GM18909 (cell line): Measurements from ENCODE around the gene IP6K3.

Experiments used
- ATAC-seq: cut with Tn5 transposase; IDR thresholded peaks from one replicate; pipeline ENCODE4 v1.9.1; 2021; ENCODE audit warnings: mild to moderate bottlenecking; ENCODE audit not compliant: unreplicated experiment, poor library complexity

The IP6K3 gene

GRCh38 chr6:33694401-33694931, 52.2 kb downstream of the IP6K3 start:
- ATAC-seq = no peak

GRCh38 chr6:33693186-33694105, 53.3 kb downstream of the IP6K3 start:
- no peak for ATAC-seq

- no peak for ATAC-seq
These were observed 53.9 kb downstream of the IP6K3 start for GRCh38 chr6:33692760-33693158.

GRCh38 chr6:33692078-33692759, 54.5 kb downstream of the IP6K3 start:
- no peak for ATAC-seq

DNA sequence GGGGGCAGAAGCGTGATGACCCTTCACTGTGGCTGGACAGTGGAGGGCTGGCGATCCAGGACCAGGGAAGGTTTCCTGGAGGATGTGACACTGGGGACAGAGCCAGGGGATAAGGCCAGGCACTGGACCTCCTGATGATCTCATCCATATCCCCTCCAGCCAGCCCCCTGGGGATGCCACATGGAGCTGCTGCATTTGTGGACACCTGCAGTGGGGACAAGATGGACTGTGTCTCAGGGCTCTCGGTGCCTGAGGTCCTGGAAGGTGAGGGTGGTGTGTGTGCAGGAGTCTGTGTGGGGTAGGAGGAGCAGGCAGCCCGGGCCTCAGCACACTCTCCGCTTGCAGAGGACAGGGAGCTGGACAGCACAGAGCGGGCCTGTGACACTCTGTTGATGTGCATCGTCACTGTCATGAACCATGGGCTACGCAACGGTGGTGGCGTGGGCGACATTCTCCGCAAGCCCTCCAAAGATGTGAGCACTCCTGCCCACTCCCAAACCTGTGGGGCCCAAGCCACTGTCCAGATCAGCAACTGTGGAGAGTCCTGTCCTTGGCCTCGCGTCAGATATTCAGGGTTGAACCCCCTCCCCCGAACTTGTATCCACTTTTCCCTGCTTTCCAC, 55.1 kb downstream of the IP6K3 start:
- no peak for ATAC-seq

DNA sequence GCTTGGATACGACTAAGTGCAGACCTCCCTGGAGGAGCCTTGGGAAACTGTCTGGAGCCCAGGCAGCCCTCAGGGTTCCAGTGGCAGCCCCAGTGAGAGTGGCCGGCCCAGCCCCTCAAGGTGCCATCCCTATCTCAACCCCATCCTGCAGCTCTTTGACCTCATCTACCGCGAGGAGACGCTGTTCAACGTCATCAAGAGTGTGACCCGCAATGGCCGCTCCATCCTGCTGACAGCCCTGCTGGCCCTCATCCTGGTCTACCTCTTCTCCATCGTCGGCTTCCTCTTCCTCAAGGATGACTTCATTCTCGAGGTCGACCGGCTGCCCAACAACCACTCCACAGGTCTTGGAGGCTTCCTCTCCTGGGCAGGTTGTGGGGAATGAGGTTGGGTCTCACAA, 55.9 kb downstream of the IP6K3 start:
- ATAC-seq = no peak

GRCh38 chr6:33689879-33690278, 56.8 kb downstream of the IP6K3 start:
- no peak for ATAC-seq

GRCh38 chr6:33689148-33689494, 57.6 kb downstream of the IP6K3 start:
- ATAC-seq = no peak

GRCh38 chr6:33688451-33689147, 58.1 kb downstream of the IP6K3 start:
- ATAC-seq = no peak

DNA sequence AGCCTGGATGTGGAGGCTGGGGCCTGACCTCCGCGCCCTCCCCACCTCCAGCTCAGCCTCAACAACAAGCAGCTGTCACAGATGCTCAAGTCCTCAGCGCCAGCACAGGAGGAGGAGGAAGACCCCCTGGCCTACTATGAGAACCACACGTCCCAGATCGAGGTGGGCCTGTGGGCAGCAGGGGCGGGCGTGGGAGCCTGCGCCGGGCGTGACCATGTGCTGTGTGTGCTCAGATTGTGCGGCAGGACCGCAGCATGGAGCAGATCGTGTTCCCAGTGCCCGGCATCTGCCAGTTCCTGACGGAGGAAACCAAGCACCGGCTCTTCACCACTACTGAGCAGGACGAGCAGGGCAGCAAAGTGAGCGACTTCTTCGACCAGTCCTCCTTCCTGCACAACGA, 58.7 kb downstream of the IP6K3 start:
- ATAC-seq = no peak

- ATAC-seq = no peak
These were observed 59.4 kb downstream of the IP6K3 start for GRCh38 chr6:33686981-33687975.

- no peak for ATAC-seq
These were observed 60.3 kb downstream of the IP6K3 start for GRCh38 chr6:33686225-33686924.

- no peak for ATAC-seq
These were observed 61.1 kb downstream of the IP6K3 start for GRCh38 chr6:33685411-33686224.

DNA sequence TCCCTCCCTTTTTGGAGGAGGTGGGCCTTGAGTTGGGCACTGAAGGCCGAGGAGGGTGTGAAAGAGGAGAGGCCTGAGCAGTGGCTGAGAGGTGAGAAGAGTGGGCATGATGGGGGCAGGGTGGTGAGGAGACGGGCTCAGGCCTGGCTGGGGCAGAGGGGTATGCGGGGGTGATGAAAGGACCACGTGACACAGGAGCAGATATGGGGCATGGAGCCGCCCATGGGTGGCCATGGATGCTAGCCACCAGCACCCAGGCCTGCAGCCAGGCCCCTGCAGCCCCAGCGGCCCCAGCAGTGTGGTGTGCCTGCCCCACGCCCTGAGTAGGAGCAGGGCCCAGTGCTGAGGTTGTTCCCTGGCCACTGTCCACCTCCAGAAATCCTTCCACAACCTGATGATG, 61.7 kb downstream of the IP6K3 start:
- ATAC-seq = no peak

DNA sequence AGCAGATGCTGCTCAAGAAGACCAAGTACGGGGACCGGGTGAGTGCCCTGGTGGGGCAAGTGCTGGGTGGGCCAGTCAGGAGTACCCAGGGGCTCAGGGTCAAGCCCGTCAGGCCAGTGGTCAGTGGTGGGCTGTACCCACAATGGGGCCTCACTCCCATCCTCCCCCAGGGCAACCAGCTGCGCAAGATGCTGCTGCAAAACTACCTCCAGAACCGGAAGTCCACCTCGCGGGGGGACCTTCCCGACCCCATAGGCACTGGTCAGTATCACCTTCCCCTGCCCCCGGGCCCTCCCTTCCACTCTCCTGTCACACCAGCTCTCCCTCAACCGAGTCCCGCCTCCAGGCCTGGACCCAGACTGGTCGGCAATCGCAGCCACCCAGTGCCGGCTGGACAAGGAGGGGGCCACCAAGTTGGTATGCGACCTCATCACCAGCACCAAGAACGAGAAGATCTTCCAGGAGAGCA, 62.2 kb downstream of the IP6K3 start:
- no peak for ATAC-seq

- ATAC-seq = no peak
These were observed 62.9 kb downstream of the IP6K3 start for GRCh38 chr6:33683576-33684427.

- no peak for ATAC-seq
These were observed 63.6 kb downstream of the IP6K3 start for GRCh38 chr6:33683051-33683571.
